Measurements from ENCODE around the gene FSIP1.

The FSIP1 gene

DNA sequence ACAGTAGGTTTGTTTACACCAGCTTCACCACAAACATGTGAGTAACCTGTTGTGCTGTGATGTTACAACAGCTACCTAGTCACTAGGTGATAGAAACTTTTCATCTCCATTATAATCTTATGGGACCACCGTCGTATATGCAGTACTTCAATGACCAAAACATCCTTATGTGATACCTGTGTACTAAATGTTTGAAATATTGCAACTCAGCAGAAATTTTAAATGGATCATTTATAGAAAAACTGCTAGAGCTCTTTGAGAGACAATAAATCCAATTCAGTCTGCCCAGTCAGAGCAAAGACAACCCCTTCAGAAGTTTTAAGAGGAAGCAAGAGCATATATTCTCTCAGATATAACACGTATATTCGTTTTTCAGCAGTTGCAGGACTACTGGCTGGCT is 128.3 kb downstream of the FSIP1 start:
- no peaks in the 10 kb centered on the region for H3F3A ChIP-seq (ENCODE audit: control insufficient read depth, insufficient read depth)
- no peaks in the 10 kb centered on the region for H3K4me1 ChIP-seq (ENCODE audit: control insufficient read depth, low read length)
- no peaks in the 10 kb centered on the region for H4K20me1 ChIP-seq (ENCODE audit: control insufficient read depth, insufficient read depth, low read depth, low read length)
- H3K4me3 ChIP-seq (ENCODE audit: low read length): no peak overlapping the region
- no peaks in the 10 kb centered on the region for H3K9me2 ChIP-seq (replicated peaks; ENCODE audit: control insufficient read depth, low read length)
- no peak overlapping the region for H3K27ac ChIP-seq (ENCODE audit: low read depth, low read length)
- peaks cover 16% of the 10 kb centered on the region; the same call in 1 of the 2 replicates for H3K27me3 ChIP-seq (ENCODE audit: control insufficient read depth, low read length)
- no peak overlapping the region for H3K4me2 ChIP-seq (ENCODE audit: low read length)
- no peaks in the 10 kb centered on the region for H3K79me2 ChIP-seq (ENCODE audit: control insufficient read depth, low read length)
- H3K36me3 ChIP-seq (ENCODE audit: control insufficient read depth, low read length): no peaks in the 10 kb centered on the region
- no peaks in the 10 kb centered on the region for H3K9me3 ChIP-seq (ENCODE audit: control insufficient read depth, insufficient read depth, low read length)
- no peak for TF ChIP-seq CTCF (IDR thresholded peaks at IDR 0.05; ENCODE audit: low read depth, low read length, poor library complexity, severe bottlenecking)
- no peak for TF ChIP-seq EZH2phosphoT487 (IDR thresholded peaks at IDR 0.05; ENCODE audit: borderline replicate concordance, low read length)

DNA sequence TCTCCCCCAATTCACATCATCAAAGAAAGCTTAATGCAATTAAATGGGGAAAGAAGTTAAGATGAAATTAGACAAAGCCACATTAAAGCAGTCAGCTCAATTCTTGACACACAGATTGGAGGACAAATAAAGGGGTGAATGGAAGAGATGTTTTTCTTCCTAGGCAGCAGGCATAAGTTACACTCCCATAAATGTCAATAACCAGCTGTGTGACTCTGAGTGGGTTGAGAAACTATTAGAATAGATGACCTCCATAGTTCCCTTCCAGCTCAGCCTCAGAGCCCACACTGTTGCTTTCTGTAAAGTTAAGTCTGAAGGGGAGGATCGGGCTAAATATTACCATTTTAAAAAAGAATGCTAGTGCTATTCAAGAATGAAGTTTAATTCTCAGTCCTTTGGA is 130.8 kb downstream of the FSIP1 start:
- H3K9me3 ChIP-seq (ENCODE audit: control insufficient read depth, insufficient read depth, low read length): no peaks in the 10 kb centered on the region
- H3K4me1 ChIP-seq (ENCODE audit: control insufficient read depth, low read length): no peaks in the 10 kb centered on the region
- H3K27me3 ChIP-seq (ENCODE audit: control insufficient read depth, low read length): peaks cover 15% of the 10 kb centered on the region; the same call in 1 of the 2 replicates
- H3K36me3 ChIP-seq (ENCODE audit: control insufficient read depth, low read length): no peaks in the 10 kb centered on the region
- no peak overlapping the region for H3K4me3 ChIP-seq (ENCODE audit: low read length)
- no peaks in the 10 kb centered on the region for H3K9me2 ChIP-seq (replicated peaks; ENCODE audit: control insufficient read depth, low read length)
- H3K27ac ChIP-seq (ENCODE audit: low read depth, low read length): no peak overlapping the region
- no peaks in the 10 kb centered on the region for H3F3A ChIP-seq (ENCODE audit: control insufficient read depth, insufficient read depth)
- TF ChIP-seq EZH2phosphoT487 (IDR thresholded peaks at IDR 0.05; ENCODE audit: borderline replicate concordance, low read length) (no peak), CTCF (IDR thresholded peaks at IDR 0.05; ENCODE audit: low read depth, low read length, poor library complexity, severe bottlenecking) (no peak)
- no peak overlapping the region for H3K4me2 ChIP-seq (ENCODE audit: low read length)
- H4K20me1 ChIP-seq (ENCODE audit: control insufficient read depth, insufficient read depth, low read depth, low read length): no peaks in the 10 kb centered on the region
- no peaks in the 10 kb centered on the region for H3K79me2 ChIP-seq (ENCODE audit: control insufficient read depth, low read length)

DNA sequence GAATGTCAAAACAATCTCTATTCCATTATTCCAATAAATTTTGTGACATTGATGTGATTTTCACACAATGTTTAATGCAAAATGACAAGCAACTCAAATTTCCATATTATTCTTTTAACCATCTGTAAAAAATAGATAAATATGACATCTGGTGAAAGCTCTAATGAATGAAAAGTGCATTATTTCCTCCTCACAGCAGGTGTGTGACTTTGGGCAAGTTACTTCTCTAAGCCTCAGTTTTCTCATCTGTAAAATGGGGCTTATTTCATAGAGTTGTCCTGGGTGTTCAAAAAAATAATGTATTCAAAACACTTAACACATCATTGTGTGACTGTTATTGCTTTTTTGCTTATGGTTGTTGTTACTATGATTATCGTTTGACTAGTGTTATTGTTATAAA is 131.3 kb downstream of the FSIP1 start:
- TF ChIP-seq EZH2phosphoT487 (IDR thresholded peaks at IDR 0.05; ENCODE audit: borderline replicate concordance, low read length): no peak
- no peak for TF ChIP-seq CTCF (IDR thresholded peaks at IDR 0.05; ENCODE audit: low read depth, low read length, poor library complexity, severe bottlenecking)
- Histone ChIP-seq H3K36me3 (ENCODE audit: control insufficient read depth, low read length) (no peaks in the 10 kb centered on the region), H3K27me3 (ENCODE audit: control insufficient read depth, low read length) (peaks cover 12% of the 10 kb centered on the region; the same call in 1 of the 2 replicates), H3K79me2 (ENCODE audit: control insufficient read depth, low read length) (no peaks in the 10 kb centered on the region), H3K27ac (ENCODE audit: low read depth, low read length) (no peak overlapping the region), H3K9me2 (replicated peaks; ENCODE audit: control insufficient read depth, low read length) (no peaks in the 10 kb centered on the region), H3F3A (ENCODE audit: control insufficient read depth, insufficient read depth) (no peaks in the 10 kb centered on the region), H3K4me1 (ENCODE audit: control insufficient read depth, low read length) (no peaks in the 10 kb centered on the region), H3K4me2 (ENCODE audit: low read length) (no peak overlapping the region), H3K4me3 (ENCODE audit: low read length) (no peak overlapping the region), H4K20me1 (ENCODE audit: control insufficient read depth, insufficient read depth, low read depth, low read length) (no peaks in the 10 kb centered on the region), H3K9me3 (ENCODE audit: control insufficient read depth, insufficient read depth, low read length) (no peaks in the 10 kb centered on the region)

Data from DOHH2 (cell line).